ENCODE results near the gene TMEM245.
"Not testable (repeated sequence)": the region's sequence is repeated elsewhere in the genome, so short reads cannot be mapped to it uniquely, and the experiment has no call there.

Gene TMEM245

DNA sequence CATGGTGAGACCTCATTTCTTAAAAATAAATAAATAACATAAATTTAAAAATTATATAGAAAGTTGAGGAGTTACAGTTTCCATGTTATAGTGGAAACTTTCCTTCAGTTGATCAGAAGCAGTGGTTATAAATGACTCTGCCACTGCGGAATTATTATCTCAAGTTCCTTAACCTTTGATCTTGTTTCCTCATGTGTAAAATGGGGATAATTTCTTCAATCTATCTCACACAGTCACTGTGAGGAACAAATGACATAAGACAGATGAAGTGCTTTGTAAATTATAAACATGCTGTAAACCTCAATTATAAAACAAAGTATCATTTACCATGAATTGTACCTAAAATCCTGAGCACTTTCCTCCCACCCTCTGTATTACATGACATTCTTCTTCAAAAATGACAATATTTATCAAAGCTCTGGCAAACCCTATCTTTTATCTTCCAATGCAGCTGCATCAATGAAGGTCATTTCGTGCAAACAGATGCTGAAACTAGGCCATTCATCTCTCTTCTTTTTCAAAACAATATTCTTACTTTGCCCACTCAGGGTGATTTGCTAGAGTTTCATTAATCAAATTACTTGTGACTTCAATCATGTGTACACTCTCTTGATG lies 46.8 kb downstream of the TMEM245 start:
- H3K27me3 ChIP-seq (ENCODE audit: control insufficient read depth in 2 of 2, insufficient read depth in 2 of 2, low read length in 2 of 2), result no peaks in the 10 kb centered on the region
- peaks cover 21 to 23% of the 10 kb centered on the region in 2 donors for H3K36me3 ChIP-seq (ENCODE audit: control insufficient read depth in 2 of 2, insufficient read depth in 2 of 2, low read length in 2 of 2)
- no peaks in the 10 kb centered on the region for H3K9me3 ChIP-seq (ENCODE audit: control insufficient read depth in 2 of 2, low read length in 2 of 2)
- no peaks in the 10 kb centered on the region for H3K4me1 ChIP-seq (ENCODE audit: control insufficient read depth in 2 of 2, insufficient read depth in 2 of 2, low read length in 2 of 2)
- no peak overlapping the region for H3K27ac ChIP-seq (ENCODE audit: low read depth in 2 of 2, low read length in 2 of 2)
- no peak overlapping the region for H3K4me3 ChIP-seq (ENCODE audit: low read length in 2 of 2)
- H3K9ac ChIP-seq (ENCODE audit: low read depth in 1 of 2, low read length in 2 of 2), result no peak overlapping the region

DNA sequence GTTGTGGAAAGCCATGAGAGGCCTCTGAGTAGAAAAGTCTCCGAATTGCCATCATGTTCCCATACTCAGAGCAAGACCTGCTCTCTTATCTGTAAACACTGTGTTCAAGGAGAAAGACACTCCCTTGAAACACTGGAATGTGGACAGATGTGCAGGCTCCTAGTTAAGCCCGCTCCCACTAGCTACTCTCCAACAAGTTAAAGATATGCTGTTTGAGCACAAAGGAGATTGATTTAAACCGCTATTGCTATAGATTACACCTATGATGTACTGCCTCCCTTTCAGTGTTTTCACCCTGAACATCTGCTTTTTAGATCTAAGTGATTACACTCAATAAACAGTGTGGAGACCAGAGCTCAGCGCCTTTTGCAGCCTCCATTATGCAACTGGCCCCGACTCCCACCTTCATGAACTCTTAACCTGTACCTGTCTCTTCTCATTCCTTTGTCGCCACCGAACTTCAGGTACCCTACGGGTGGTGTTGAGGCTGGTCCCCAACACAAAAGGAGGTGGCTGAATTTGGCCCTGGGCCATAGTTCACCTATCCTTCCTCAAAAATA lies 47.5 kb downstream of the TMEM245 start:
- H3K27ac ChIP-seq (ENCODE audit: low read depth in 2 of 2, low read length in 2 of 2), result no peak overlapping the region
- H3K27me3 ChIP-seq (ENCODE audit: control insufficient read depth in 2 of 2, insufficient read depth in 2 of 2, low read length in 2 of 2), result no peaks in the 10 kb centered on the region
- peaks cover 20 to 26% of the 10 kb centered on the region in 2 donors for H3K36me3 ChIP-seq (ENCODE audit: control insufficient read depth in 2 of 2, insufficient read depth in 2 of 2, low read length in 2 of 2)

DNA sequence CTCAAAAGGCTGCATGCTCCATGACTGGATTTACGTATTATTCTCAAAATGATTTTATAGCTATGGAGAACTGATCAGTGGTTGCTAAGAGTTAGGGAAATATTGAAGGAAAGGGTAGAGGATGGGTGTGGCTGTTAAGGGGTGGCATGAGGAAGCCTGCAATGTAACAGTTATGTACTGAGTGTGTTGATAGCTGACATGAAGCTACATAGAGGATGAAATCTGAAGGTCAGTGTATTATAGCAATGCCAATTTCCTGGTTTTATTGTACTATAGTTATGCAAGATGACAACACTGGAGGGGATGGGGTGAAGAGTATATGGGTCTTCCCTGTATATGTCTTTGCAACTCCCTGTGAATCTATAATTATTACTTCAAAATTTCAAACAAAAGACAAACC lies 51.0 kb downstream of the TMEM245 start:
- Histone ChIP-seq H3K27me3 (ENCODE audit: control insufficient read depth in 2 of 2, insufficient read depth in 2 of 2, low read length in 2 of 2) (no peaks in the 10 kb centered on the region), H3K36me3 (ENCODE audit: control insufficient read depth in 2 of 2, insufficient read depth in 2 of 2, low read length in 2 of 2) (peaks cover 28 to 38% of the 10 kb centered on the region in 2 donors), H3K27ac (ENCODE audit: low read depth in 2 of 2, low read length in 2 of 2) (no peak overlapping the region), H3K9ac (ENCODE audit: low read depth in 1 of 2, low read length in 2 of 2) (no peak overlapping the region), H3K9me3 (ENCODE audit: control insufficient read depth in 2 of 2, low read length in 2 of 2) (no peaks in the 10 kb centered on the region), H3K4me1 (ENCODE audit: control insufficient read depth in 2 of 2, insufficient read depth in 2 of 2, low read length in 2 of 2) (no peaks in the 10 kb centered on the region), H3K4me3 (ENCODE audit: low read length in 2 of 2) (no peak overlapping the region)

More for the DNA sequence above, 47.5 kb downstream of the TMEM245 start:
- no peaks in the 10 kb centered on the region for H3K4me1 ChIP-seq (ENCODE audit: control insufficient read depth in 2 of 2, insufficient read depth in 2 of 2, low read length in 2 of 2)
- H3K4me3 ChIP-seq (ENCODE audit: low read length in 2 of 2), result no peak overlapping the region
- no peaks in the 10 kb centered on the region for H3K9me3 ChIP-seq (ENCODE audit: control insufficient read depth in 2 of 2, low read length in 2 of 2)
- H3K9ac ChIP-seq (ENCODE audit: low read depth in 1 of 2, low read length in 2 of 2), result no peak overlapping the region

DNA sequence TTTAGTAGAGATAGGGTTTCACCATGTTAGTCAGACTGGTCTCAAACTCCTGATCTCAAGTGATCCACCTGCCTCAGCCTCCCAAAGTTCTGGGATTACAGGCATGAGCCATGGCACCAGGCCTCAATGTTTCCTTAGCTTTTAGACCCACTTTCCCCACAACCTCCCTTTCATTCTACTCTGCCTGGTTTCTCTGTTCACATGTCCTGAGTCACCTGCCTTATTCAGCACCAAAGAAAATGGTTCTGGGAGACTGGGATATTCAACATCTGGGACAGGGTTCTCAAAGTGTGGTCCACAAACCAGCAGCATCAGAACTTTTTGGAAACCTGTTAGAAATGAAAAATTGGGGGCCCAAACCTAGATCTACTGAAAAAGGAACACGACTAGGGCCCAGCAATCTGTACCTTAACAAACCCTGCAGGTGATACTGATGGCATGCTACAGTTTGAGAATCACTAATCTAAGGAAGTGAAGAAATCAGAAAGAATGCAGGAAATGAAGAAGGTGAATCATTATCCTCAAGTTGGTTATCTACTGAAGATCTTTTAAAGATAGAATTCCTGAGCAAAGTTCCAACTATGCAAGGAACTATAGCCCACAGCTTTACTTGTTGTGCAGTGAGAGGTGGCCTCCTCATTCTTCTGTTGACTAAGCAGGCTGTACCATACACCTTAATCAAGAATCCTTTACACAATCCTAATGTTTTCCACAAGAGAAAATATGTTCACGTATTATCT lies 54.6 kb downstream of the TMEM245 start:
- Histone ChIP-seq H3K27me3 (ENCODE audit: control insufficient read depth in 2 of 2, insufficient read depth in 2 of 2, low read length in 2 of 2) (no peaks in the 10 kb centered on the region), H3K36me3 (ENCODE audit: control insufficient read depth in 2 of 2, insufficient read depth in 2 of 2, low read length in 2 of 2) (peaks cover 18 to 43% of the 10 kb centered on the region in 2 donors), H3K4me3 (ENCODE audit: low read length in 2 of 2) (no peak overlapping the region), H3K9ac (ENCODE audit: low read depth in 1 of 2, low read length in 2 of 2) (no peak overlapping the region), H3K4me1 (ENCODE audit: control insufficient read depth in 2 of 2, insufficient read depth in 2 of 2, low read length in 2 of 2) (peaks cover 2 to 3% of the 10 kb centered on the region in 2 donors), H3K9me3 (ENCODE audit: control insufficient read depth in 2 of 2, low read length in 2 of 2) (no peaks in the 10 kb centered on the region), H3K27ac (ENCODE audit: low read depth in 2 of 2, low read length in 2 of 2) (no peak overlapping the region)

DNA sequence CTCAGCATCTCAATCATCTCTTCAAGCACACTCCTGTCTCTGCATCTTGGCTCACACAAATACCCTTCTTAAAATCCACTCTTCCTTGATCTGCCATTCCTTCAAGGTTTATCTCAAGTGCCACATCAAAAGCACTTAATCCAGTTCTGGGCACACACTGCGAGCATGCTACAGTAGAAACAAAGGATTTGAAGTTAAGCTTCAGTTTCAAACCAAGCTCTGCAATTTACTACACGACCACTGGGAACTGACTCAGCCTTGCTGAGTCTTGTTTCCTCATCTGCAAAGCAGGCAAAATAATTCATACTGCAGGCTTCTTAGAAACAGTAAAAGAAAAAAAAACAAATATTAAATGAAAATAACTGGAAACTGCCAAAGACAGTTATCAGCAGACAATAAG lies 56.0 kb downstream of the TMEM245 start:
- H3K27ac ChIP-seq (ENCODE audit: low read depth in 2 of 2, low read length in 2 of 2), result no peak overlapping the region
- H3K9me3 ChIP-seq (ENCODE audit: control insufficient read depth in 2 of 2, low read length in 2 of 2), result no peaks in the 10 kb centered on the region
- no peak overlapping the region for H3K9ac ChIP-seq (ENCODE audit: low read depth in 1 of 2, low read length in 2 of 2)
- H3K4me1 ChIP-seq (ENCODE audit: control insufficient read depth in 2 of 2, insufficient read depth in 2 of 2, low read length in 2 of 2), result peaks cover 3 to 4% of the 10 kb centered on the region in 2 donors
- H3K27me3 ChIP-seq (ENCODE audit: control insufficient read depth in 2 of 2, insufficient read depth in 2 of 2, low read length in 2 of 2), result no peaks in the 10 kb centered on the region
- H3K36me3 ChIP-seq (ENCODE audit: control insufficient read depth in 2 of 2, insufficient read depth in 2 of 2, low read length in 2 of 2), result peaks cover 14 to 50% of the 10 kb centered on the region in 2 donors
- H3K4me3 ChIP-seq (ENCODE audit: low read length in 2 of 2), result no peak overlapping the region

DNA sequence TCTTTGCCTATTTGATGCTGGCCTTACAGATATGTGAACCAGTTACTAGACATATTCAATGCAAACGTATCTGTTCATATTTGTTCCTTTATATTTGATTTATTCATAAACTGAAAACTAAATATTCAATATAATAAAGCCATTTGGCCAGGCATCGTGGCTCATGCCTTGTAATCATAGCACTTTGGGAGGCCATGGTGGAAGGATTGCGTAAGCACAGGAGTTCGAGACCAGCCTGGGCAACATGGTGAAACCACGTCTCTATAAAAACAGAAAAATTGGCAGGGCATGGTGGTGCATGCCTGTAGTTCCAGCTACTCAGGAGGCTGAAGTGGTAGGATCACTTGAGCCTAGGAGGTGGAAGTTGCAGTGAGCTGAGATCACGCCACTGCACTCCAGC lies 57.2 kb downstream of the TMEM245 start:
- Histone ChIP-seq H3K27ac (ENCODE audit: low read depth in 2 of 2, low read length in 2 of 2) (no peak overlapping the region), H3K9me3 (ENCODE audit: control insufficient read depth in 2 of 2, low read length in 2 of 2) (no peaks in the 10 kb centered on the region), H3K9ac (ENCODE audit: low read depth in 1 of 2, low read length in 2 of 2) (no peak overlapping the region), H3K36me3 (ENCODE audit: control insufficient read depth in 2 of 2, insufficient read depth in 2 of 2, low read length in 2 of 2) (peaks cover 12 to 52% of the 10 kb centered on the region in 2 donors), H3K27me3 (ENCODE audit: control insufficient read depth in 2 of 2, insufficient read depth in 2 of 2, low read length in 2 of 2) (no peaks in the 10 kb centered on the region), H3K4me1 (ENCODE audit: control insufficient read depth in 2 of 2, insufficient read depth in 2 of 2, low read length in 2 of 2) (peaks cover 3 to 4% of the 10 kb centered on the region in 2 donors), H3K4me3 (ENCODE audit: low read length in 2 of 2) (no peak overlapping the region)

DNA sequence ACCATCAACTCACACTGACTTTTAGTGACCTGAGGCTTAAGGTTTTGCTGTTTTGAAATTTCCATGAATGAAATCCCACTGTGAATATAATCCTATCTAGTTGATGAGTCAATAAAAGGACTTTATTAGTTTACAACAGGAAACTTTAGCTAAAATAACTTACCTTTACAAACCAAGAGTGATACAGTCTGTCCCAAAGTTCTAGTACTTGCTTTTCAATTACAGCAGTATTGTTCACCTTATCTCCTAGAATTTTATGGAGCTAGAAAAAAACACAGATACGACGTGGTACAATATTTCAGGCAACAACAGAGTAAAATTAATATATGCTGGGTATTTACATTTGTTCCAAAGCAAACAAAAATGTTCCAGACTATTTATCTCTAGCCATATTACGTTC lies 59.6 kb downstream of the TMEM245 start:
- Histone ChIP-seq H3K4me3 (ENCODE audit: low read length in 2 of 2) (no peak overlapping the region), H3K9ac (ENCODE audit: low read depth in 1 of 2, low read length in 2 of 2) (no peak overlapping the region), H3K36me3 (ENCODE audit: control insufficient read depth in 2 of 2, insufficient read depth in 2 of 2, low read length in 2 of 2) (peaks cover 17 to 56% of the 10 kb centered on the region in 2 donors), H3K27ac (ENCODE audit: low read depth in 2 of 2, low read length in 2 of 2) (no peak overlapping the region), H3K9me3 (ENCODE audit: control insufficient read depth in 2 of 2, low read length in 2 of 2) (no peaks in the 10 kb centered on the region), H3K27me3 (ENCODE audit: control insufficient read depth in 2 of 2, insufficient read depth in 2 of 2, low read length in 2 of 2) (no peaks in the 10 kb centered on the region), H3K4me1 (ENCODE audit: control insufficient read depth in 2 of 2, insufficient read depth in 2 of 2, low read length in 2 of 2) (peaks cover 3 to 4% of the 10 kb centered on the region in 2 donors)

DNA sequence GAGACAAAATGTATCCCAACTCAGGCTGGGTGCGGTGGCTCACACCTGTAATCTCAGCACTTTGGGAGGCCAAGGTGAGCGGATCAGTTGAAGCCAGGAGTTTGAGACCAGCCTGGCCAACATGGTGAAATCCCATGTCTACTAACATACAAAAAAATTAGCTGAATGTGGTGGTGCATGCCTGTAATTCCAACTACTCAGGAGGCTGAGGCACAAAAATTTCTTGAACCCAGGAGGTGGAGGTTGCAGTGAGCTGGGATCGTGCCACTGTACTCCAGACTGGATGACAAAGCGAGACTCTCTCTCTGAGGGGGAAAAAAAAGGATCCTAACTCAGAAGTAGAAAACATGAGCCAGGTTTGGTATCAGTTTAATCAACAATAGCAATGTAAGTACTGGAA lies 66.6 kb downstream of the TMEM245 start:
- not testable (repeated sequence) for H3K9me3 ChIP-seq (ENCODE audit: control insufficient read depth in 2 of 2, low read length in 2 of 2); H3K4me3 ChIP-seq (ENCODE audit: low read length in 2 of 2); H3K4me1 ChIP-seq (ENCODE audit: control insufficient read depth in 2 of 2, insufficient read depth in 2 of 2, low read length in 2 of 2); H3K27me3 ChIP-seq (ENCODE audit: control insufficient read depth in 2 of 2, insufficient read depth in 2 of 2, low read length in 2 of 2); H3K27ac ChIP-seq (ENCODE audit: low read depth in 2 of 2, low read length in 2 of 2); H3K9ac ChIP-seq (ENCODE audit: low read depth in 1 of 2, low read length in 2 of 2)
- peaks cover 48 to 60% of the 10 kb centered on the region in 2 donors for H3K36me3 ChIP-seq (ENCODE audit: control insufficient read depth in 2 of 2, insufficient read depth in 2 of 2, low read length in 2 of 2)

DNA sequence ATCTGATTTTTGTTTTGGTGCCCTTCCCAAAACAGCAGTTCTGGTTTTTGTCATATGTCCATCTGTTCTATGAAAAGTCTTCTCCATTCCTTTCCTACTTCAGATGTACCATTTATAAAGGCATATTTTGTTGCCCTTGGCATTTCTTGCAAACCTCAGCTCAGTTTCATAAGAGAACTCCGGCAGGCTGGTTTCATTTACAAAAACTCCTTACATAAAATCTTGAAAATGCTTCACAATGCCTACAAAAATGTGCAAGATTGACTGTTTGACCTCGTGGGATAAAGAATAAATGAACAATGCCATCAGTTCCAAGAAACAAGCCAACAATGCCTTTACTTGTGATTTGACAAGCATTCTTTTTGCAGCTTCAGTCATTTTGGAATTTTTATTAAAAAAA lies 67.3 kb downstream of the TMEM245 start:
- Histone ChIP-seq H3K9me3 (ENCODE audit: control insufficient read depth in 2 of 2, low read length in 2 of 2) (no peaks in the 10 kb centered on the region), H3K27ac (ENCODE audit: low read depth in 2 of 2, low read length in 2 of 2) (no peak overlapping the region), H3K4me3 (ENCODE audit: low read length in 2 of 2) (no peak overlapping the region), H3K36me3 (ENCODE audit: control insufficient read depth in 2 of 2, insufficient read depth in 2 of 2, low read length in 2 of 2) (peaks cover 56 to 66% of the 10 kb centered on the region in 2 donors), H3K9ac (ENCODE audit: low read depth in 1 of 2, low read length in 2 of 2) (no peak overlapping the region), H3K4me1 (ENCODE audit: control insufficient read depth in 2 of 2, insufficient read depth in 2 of 2, low read length in 2 of 2) (no peaks in the 10 kb centered on the region), H3K27me3 (ENCODE audit: control insufficient read depth in 2 of 2, insufficient read depth in 2 of 2, low read length in 2 of 2) (no peaks in the 10 kb centered on the region)

DNA sequence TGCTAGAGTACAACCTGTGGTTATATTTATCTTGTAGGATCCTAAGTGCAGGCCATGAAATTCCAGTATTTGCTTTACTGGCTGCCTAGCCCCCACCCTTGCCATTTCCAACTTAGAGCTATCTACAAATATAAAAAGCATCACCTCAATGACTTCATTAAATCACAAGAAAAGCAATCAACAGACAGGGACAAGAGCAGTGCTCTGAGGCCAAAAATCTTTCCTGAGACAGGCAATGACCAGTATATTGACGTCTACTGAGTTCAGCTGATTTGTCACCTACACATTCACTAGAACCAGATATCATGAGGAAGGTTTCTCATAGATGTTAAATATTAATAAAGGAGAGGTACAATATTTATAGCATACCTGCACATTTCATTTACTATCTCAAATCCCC lies 68.0 kb downstream of the TMEM245 start:
- H3K36me3 ChIP-seq (ENCODE audit: control insufficient read depth in 2 of 2, insufficient read depth in 2 of 2, low read length in 2 of 2), result peaks cover 54 to 66% of the 10 kb centered on the region in 2 donors

More for the DNA sequence above, 68.0 kb downstream of the TMEM245 start:
- Histone ChIP-seq H3K9ac (ENCODE audit: low read depth in 1 of 2, low read length in 2 of 2) (no peak overlapping the region), H3K4me3 (ENCODE audit: low read length in 2 of 2) (no peak overlapping the region), H3K27me3 (ENCODE audit: control insufficient read depth in 2 of 2, insufficient read depth in 2 of 2, low read length in 2 of 2) (no peaks in the 10 kb centered on the region), H3K9me3 (ENCODE audit: control insufficient read depth in 2 of 2, low read length in 2 of 2) (no peaks in the 10 kb centered on the region), H3K4me1 (ENCODE audit: control insufficient read depth in 2 of 2, insufficient read depth in 2 of 2, low read length in 2 of 2) (no peaks in the 10 kb centered on the region), H3K27ac (ENCODE audit: low read depth in 2 of 2, low read length in 2 of 2) (no peak overlapping the region)
